ENCODE results near the gene EFNA2. TPM values are rescaled to one million over a fixed set of nuclear protein-coding genes. Genes with fewer than 3 reads are reported as not detected.

EFNA2 gene
- polyA plus RNA-seq, 2 of the 4 experiments (the other 2 are of a cell fraction) = 0.16 to 1.3 TPM

DNA sequence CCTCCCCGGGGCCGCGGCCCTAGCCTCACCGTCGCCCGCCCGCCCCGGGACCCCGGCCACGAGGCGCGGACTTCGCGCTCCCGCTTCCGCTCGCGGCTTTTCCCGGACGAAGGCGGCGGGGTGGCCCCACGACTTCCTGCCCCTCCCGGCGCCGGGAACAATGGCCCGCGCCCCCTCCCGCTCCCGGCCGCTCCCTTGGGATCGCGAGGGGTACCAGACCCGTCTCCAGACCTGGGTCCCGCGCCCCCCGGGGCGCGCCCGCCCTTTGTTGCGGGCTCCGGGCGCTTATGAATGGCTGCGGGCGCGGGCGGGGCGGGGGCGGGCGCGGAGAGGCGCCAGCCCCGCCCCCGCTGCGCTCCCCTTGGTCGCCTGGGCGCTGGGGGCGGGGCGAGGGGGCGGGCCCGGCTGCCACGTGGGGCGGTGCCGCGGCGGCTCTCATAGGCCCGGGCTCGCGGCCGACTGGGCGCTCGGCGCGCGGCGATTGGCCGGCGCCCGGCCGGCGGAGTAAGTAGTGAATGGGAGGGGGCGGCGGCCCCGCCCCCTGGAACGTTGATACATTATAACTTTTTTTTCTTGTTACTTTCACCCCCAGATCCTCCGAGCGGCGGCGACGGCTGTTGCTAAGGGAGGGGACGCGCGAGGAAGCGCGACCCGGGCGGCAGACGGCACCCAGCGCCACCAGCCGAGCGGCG, 36.2 kb upstream of the EFNA2 start:
- 0% methylated on average over 15 of the region's 102 CpGs for WGBS (ENCODE audit: missing lambda C conversion rate)
- ChIA-PET CTCF (interaction anchor here (1.0 kb wide), 1 partner anchor 17 kb away, joined by 8 read pairs; no protein-coding TSS in a partner anchor), POLR2A (interaction anchor here (1.0 to 1.2 kb wide), 3 partner anchors 17 to 19 kb away, joined by 4 to 14 read pairs (median 5); no protein-coding TSS in a partner anchor)
- no peak for TF ChIP-seq ESRRA (IDR thresholded peaks at IDR 0.05; ENCODE audit: borderline replicate concordance, low read length)
- no peak for TF ChIP-seq RARB (CRISPR knock-in tag; IDR thresholded peaks at IDR 0.05)
- peak; percentile 73 to 77; a peak in 3 of 5 replicates for TF ChIP-seq JUN (IDR thresholded peaks at IDR 0.05)
- TF ChIP-seq, protein P1, sequence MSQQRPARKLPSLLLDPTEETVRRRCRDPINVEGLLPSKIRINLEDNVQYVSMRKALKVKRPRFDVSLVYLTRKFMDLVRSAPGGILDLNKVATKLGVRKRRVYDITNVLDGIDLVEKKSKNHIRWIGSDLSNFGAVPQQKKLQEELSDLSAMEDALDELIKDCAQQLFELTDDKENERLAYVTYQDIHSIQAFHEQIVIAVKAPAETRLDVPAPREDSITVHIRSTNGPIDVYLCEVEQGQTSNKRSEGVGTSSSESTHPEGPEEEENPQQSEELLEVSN (IDR thresholded peaks at IDR 0.05; ENCODE audit: borderline replicate concordance, low read depth) = peak; percentile 74; the same call in 1 of the 2 replicates
- no peak for TF ChIP-seq MAZ (IDR thresholded peaks at IDR 0.05; ENCODE audit: borderline replicate concordance, low read depth, low read length)
- no peak for TF ChIP-seq SREBF2 (IDR thresholded peaks at IDR 0.05)
- no peak for TF ChIP-seq RFX5 (IDR thresholded peaks at IDR 0.05)
- TF ChIP-seq KDM1A (IDR thresholded peaks at IDR 0.05; ENCODE audit: low read depth) = no peak
- TF ChIP-seq CBX2 (IDR thresholded peaks at IDR 0.05; ENCODE audit: borderline replicate concordance, low read depth) = no peak
- no peak for TF ChIP-seq ZFP36 (IDR thresholded peaks at IDR 0.05; ENCODE audit: borderline replicate concordance, partially characterized antibody)
- TF ChIP-seq TFCP2L1 (CRISPR knock-in tag; IDR thresholded peaks at IDR 0.05) = peak; percentile 49; the same call in 1 of the 2 replicates
- no peak for TF ChIP-seq CEBPB (IDR thresholded peaks at IDR 0.05)
- no peak for TF ChIP-seq CHD4 (IDR thresholded peaks at IDR 0.05; ENCODE audit: borderline replicate concordance)
- no peak for TF ChIP-seq POLR2AphosphoS2 (conservative IDR thresholded peaks at IDR 0.05; ENCODE audit: low read length)
- no peak for TF ChIP-seq PHF8 (IDR thresholded peaks at IDR 0.05; ENCODE audit: borderline replicate concordance, low read depth)
- no peak for TF ChIP-seq ZNF302 (CRISPR knock-in tag; IDR thresholded peaks at IDR 0.05)
- TF ChIP-seq, protein P2, sequence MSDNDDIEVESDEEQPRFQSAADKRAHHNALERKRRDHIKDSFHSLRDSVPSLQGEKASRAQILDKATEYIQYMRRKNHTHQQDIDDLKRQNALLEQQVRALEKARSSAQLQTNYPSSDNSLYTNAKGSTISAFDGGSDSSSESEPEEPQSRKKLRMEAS (IDR thresholded peaks at IDR 0.05) = 0 out of 2 replicates have a peak, but pooled peaks have one; percentile 60
- TF ChIP-seq NPAS2 (CRISPR knock-in tag; IDR thresholded peaks at IDR 0.05; ENCODE audit: borderline replicate concordance) = no peak
- TF ChIP-seq, protein P3, sequence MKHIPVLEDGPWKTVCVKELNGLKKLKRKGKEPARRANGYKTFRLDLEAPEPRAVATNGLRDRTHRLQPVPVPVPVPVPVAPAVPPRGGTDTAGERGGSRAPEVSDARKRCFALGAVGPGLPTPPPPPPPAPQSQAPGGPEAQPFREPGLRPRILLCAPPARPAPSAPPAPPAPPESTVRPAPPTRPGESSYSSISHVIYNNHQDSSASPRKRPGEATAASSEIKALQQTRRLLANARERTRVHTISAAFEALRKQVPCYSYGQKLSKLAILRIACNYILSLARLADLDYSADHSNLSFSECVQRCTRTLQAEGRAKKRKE (CRISPR knock-in tag; IDR thresholded peaks at IDR 0.05; ENCODE audit: low read depth) = no peak
- TF ChIP-seq TP53 (CRISPR knock-in tag; IDR thresholded peaks at IDR 0.05) = 0 out of 2 replicates have a peak, but pooled peaks have one; percentile 16
- no peak for TF ChIP-seq NR3C1 (IDR thresholded peaks at IDR 0.05)
- 0 out of 2 replicates have a peak, but pooled peaks have one; percentile 30 for TF ChIP-seq MYC (IDR thresholded peaks at IDR 0.05; ENCODE audit: borderline replicate concordance, low read length)
- no peak for TF ChIP-seq KDM5A (IDR thresholded peaks at IDR 0.05)
- peak; percentile 91 for TF ChIP-seq POLR2A (IDR thresholded peaks at IDR 0.05; ENCODE audit: low read length)
- TF ChIP-seq EHMT2 (IDR thresholded peaks at IDR 0.05; ENCODE audit: low read depth) = no peak
- TF ChIP-seq, protein P4, sequence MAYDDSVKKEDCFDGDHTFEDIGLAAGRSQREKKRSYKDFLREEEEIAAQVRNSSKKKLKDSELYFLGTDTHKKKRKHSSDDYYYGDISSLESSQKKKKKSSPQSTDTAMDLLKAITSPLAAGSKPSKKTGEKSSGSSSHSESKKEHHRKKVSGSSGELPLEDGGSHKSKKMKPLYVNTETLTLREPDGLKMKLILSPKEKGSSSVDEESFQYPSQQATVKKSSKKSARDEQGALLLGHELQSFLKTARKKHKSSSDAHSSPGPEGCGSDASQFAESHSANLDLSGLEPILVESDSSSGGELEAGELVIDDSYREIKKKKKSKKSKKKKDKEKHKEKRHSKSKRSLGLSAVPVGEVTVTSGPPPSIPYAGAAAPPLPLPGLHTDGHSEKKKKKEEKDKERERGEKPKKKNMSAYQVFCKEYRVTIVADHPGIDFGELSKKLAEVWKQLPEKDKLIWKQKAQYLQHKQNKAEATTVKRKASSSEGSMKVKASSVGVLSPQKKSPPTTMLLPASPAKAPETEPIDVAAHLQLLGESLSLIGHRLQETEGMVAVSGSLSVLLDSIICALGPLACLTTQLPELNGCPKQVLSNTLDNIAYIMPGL (CRISPR knock-in tag; IDR thresholded peaks at IDR 0.05; ENCODE audit: borderline replicate concordance) = no peak
- TF ChIP-seq, protein P5, sequence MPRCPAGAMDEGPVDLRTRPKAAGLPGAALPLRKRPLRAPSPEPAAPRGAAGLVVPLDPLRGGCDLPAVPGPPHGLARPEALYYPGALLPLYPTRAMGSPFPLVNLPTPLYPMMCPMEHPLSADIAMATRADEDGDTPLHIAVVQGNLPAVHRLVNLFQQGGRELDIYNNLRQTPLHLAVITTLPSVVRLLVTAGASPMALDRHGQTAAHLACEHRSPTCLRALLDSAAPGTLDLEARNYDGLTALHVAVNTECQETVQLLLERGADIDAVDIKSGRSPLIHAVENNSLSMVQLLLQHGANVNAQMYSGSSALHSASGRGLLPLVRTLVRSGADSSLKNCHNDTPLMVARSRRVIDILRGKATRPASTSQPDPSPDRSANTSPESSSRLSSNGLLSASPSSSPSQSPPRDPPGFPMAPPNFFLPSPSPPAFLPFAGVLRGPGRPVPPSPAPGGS (IDR thresholded peaks at IDR 0.05) = peak; percentile 85
- no peak for TF ChIP-seq HOXB5 (CRISPR knock-in tag; IDR thresholded peaks at IDR 0.05)
- TF ChIP-seq, protein P6, sequence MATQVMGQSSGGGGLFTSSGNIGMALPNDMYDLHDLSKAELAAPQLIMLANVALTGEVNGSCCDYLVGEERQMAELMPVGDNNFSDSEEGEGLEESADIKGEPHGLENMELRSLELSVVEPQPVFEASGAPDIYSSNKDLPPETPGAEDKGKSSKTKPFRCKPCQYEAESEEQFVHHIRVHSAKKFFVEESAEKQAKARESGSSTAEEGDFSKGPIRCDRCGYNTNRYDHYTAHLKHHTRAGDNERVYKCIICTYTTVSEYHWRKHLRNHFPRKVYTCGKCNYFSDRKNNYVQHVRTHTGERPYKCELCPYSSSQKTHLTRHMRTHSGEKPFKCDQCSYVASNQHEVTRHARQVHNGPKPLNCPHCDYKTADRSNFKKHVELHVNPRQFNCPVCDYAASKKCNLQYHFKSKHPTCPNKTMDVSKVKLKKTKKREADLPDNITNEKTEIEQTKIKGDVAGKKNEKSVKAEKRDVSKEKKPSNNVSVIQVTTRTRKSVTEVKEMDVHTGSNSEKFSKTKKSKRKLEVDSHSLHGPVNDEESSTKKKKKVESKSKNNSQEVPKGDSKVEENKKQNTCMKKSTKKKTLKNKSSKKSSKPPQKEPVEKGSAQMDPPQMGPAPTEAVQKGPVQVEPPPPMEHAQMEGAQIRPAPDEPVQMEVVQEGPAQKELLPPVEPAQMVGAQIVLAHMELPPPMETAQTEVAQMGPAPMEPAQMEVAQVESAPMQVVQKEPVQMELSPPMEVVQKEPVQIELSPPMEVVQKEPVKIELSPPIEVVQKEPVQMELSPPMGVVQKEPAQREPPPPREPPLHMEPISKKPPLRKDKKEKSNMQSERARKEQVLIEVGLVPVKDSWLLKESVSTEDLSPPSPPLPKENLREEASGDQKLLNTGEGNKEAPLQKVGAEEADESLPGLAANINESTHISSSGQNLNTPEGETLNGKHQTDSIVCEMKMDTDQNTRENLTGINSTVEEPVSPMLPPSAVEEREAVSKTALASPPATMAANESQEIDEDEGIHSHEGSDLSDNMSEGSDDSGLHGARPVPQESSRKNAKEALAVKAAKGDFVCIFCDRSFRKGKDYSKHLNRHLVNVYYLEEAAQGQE (IDR thresholded peaks at IDR 0.05) = no peak
- no peak for TF ChIP-seq RAD21 (conservative IDR thresholded peaks at IDR 0.05 in 1 of 2, IDR thresholded peaks at IDR 0.05 in 1 of 2)
- no peak for TF ChIP-seq HOXB13 (CRISPR knock-in tag; IDR thresholded peaks at IDR 0.05; ENCODE audit: low read depth)
- TF ChIP-seq ZC3H11A (IDR thresholded peaks at IDR 0.05) = no peak
- FAIRE-seq (no peak), DNase-seq (ENCODE audit: low read depth in 1 of 2, low spot score in 1 of 2) (peak in 1 of 2 experiments; percentile 93), ATAC-seq (peak; percentile 2 to 5; a peak in 4 of 6 replicates)
- Histone ChIP-seq H3K4me2 (peak overlapping the region; percentile 100), H3K27ac (peak overlapping the region; percentile 100), H3K4me1 (peaks cover 41% of the 10 kb centered on the region), H3K9me3 (no peaks in the 10 kb centered on the region), H3K4me3 (peak overlapping the region; percentile 97)

All from A549 (cell line).